Retinal pigment epithelial cell (primary cell): ENCODE results near the gene PDE4D.

Experiments
- DNase-seq: peaks from one replicate; pipeline ENCODE4 v3.0.0-alpha.2; 2010; ENCODE audit warnings: low read depth
- H3K4me3 ChIP-seq: 2 replicates; pipeline ENCODE4 v1.5.1; 2011; ENCODE audit warnings: mild to moderate bottlenecking, low read length, control low read depth, moderate library complexity
- TF ChIP-seq, protein P1 (sequence below): conservative IDR thresholded peaks from 2 replicates; pipeline ENCODE4 v1.5.1; 2011; ENCODE audit warnings: low read depth, low read length, control low read depth, inconsistent platforms

Gene PDE4D

DNA sequence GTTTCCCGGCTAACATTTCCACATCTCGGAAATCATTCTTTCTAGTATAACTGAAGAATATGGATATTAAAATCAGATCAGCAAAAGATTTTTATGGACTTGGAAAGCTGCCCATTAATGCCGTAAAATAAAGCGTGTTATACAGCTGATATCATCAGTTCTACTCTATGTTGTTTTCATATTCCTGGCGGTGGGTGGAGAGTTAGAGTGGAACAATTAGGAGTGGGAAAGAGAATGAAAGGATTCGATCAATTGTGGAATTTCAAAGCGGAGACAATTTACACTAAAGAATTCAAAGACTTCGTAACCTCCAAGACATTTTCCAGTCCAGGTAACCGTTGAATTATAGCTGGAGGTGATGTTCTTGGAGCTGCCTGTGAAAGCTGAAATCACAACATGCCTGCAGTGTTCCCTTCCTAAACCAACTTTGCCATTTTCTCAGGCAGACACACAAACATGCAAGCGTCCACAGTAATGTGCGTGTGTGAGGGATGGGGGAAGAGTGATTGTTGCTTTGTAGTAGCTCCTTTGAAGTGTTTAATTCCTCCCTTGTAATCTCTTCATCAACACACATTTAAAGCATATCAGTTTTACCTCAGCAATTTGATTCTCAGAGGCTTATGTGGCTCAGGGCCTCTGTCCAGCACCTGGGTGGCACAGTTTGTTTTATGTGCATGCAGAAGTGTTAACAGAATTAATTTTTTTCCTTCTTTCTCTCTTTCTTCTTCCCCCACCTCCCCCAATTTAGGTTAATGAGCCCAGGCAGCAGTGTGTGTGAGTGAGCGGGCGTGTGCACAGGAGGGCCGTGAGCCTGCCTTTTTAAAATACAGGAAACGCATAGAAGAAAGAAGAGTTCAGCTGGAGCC is 766.6 kb downstream of the PDE4D start:
- no peak for DNase-seq
- peak overlapping the region; percentile 34 for H3K4me3 ChIP-seq
- TF ChIP-seq, protein P1, sequence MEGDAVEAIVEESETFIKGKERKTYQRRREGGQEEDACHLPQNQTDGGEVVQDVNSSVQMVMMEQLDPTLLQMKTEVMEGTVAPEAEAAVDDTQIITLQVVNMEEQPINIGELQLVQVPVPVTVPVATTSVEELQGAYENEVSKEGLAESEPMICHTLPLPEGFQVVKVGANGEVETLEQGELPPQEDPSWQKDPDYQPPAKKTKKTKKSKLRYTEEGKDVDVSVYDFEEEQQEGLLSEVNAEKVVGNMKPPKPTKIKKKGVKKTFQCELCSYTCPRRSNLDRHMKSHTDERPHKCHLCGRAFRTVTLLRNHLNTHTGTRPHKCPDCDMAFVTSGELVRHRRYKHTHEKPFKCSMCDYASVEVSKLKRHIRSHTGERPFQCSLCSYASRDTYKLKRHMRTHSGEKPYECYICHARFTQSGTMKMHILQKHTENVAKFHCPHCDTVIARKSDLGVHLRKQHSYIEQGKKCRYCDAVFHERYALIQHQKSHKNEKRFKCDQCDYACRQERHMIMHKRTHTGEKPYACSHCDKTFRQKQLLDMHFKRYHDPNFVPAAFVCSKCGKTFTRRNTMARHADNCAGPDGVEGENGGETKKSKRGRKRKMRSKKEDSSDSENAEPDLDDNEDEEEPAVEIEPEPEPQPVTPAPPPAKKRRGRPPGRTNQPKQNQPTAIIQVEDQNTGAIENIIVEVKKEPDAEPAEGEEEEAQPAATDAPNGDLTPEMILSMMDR, result no peak

DNA sequence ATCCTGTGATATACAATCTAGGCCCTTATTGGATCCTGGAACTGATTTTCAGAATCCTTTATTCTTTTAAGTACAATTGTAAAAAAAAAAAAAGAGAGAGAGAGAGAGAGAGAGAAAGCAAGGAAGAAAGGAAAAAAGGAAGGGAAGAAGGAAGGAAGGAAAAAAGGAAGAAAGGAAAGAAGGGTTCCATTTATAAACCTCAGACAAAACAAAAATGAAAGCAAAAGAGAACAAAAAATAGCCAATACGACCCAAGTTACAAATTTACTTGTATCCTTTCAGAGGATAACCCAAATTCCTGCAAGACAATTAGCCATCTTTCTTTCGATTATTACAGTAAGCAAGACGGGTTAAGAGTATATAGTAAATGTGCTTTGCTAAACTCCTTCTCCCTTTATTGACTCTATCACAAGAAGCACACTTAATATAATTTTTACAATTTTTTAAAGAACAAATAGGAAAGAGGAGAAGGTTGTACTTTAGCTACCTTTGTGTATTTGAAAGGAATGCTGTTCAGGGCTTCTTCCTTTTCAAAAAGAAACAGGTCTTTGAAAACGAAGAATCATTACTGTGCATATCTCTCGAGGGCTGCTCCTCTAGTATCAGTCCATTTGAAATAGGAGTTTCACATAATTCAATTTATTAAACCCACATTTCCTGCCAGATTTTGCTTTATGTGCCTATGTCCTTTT is 767.4 kb downstream of the PDE4D start:
- H3K4me3 ChIP-seq, result no peak overlapping the region
- DNase-seq, result no peak
- TF ChIP-seq, protein P1, result no peak

DNA sequence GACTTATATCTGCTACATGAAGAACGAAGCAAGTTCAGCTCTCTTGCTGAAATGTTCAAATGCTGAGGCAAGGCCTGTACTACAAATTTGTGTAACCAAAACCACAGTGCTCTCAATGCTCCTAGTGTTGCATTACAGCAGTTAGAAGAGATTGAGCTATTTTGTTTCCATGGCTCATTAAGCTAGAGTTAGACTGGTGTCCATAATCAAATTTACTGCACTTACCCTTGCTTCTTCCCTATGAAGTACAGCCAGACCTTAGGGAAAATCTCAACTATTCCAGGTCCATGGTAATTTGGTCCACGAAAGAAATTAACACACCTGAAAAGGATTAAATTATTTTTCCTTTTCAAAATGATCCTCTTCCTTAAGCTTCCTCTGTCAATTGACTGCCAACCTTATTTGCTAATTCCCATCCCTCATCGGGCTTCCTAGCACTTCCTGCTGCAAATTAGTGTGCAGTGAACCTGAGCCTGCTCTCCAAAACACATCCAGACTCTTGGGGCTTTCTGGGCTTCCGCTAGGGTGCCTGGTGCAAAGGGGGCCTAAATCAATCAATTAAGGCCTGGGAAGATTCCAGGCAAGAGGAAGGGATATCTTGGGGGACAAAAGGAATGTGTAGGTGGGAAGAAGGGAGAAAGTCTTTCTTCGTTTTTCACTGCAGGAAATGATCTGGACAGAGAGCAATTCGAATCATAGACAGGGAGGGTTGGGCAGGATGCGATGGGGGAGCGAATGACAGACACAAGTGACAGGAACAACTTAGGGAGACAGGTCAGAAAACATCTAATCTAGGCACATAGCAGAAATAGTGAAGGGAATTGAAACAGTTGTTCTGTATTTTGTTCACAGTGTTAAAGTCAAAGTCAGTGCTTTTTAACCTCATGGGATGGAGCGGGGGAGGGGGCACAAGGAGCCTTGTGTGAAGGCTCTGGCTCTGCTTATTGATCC is 768.2 kb downstream of the PDE4D start:
- TF ChIP-seq, protein P1, result no peak
- DNase-seq, result no peak
- H3K4me3 ChIP-seq, result no peak overlapping the region

DNA sequence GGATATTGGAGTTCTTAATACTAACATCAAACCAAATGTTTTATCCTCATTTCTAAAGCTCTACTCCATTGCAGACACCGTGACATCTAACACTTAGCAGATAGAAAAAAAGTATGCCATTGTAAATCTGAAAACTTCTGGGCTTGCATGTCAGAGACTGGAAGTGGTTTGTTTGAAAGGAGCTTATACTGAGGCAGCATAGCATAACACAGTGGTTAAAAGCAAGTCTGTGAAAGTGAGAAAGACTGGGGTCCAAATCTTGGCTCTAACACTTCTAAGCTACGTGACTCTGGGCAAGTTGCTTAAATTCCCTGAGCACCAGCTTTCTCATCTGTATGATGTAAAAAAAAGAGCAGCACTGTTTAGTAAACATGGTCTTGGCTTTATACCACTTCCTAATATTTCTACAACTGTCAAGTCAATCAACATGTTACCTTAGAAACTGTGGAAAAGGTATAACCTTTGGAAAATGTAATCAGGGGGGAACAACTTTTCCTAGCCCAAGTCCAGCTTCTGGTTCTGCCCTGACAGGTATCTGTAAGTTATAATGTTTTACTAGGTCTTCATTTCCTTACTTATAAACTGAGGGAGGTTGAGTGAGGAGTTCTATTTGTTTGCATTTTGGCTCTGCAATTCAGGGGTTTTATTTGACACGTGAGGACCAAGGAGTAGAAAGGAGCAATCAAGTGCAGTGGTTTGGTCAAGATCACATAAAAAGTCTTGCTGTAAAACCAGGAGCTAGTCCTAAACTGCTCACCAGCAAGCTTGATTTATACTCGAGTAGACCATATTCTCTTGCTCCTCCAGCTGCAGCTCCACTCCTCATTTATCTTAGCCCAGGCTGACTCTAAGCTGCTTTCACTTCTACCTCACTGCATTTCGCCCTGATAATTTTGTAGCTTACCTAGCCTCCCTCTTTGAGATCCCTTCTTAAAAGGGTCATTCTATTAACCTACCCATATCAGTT is 769.6 kb downstream of the PDE4D start:
- no peak overlapping the region for H3K4me3 ChIP-seq
- TF ChIP-seq, protein P1, result no peak
- no peak for DNase-seq

DNA sequence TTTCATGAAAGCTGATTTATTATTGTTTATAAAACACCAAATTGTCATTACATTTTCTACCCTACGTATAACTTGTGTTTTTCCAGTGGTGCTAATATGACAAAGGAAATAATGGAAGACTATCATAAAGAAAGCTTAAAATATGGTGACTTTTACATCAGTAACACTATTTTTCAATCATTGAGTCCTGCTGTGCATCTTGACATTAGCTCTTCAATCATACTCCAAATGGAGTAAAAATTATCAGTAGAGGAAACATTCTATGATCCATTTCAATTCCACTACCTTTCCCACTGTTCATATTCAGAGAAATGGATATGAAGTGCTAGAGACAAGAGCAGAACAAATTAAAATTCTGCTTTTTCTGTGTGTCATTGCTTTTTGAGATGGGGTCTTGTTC is 774.0 kb downstream of the PDE4D start:
- no peak for DNase-seq
- H3K4me3 ChIP-seq, result no peak overlapping the region
- TF ChIP-seq, protein P1, result no peak

DNA sequence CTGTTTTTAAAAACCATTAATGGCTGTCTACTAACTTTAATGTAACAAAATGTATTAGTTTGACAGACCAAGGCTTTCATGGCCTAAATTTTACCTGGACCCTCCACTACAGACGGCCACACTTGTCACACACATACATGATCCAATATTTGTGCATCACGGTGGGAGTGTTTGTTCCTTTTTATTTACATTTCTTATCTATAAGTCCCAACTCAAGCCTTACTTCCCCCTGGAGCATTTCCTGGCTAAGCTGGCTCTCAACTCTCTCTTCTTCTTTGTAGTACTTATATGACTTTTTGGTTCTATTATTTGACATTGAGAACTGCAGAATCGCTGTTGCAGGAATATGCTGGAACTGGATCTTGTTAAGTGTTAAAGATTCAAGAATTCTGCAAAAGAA is 776.2 kb downstream of the PDE4D start:
- DNase-seq, result no peak
- TF ChIP-seq, protein P1, result no peak
- no peak overlapping the region for H3K4me3 ChIP-seq
